HS-27A (cell line): ENCODE data around the gene EPC2.

Experiments
- DNase-seq: peaks from one replicate; pipeline ENCODE4 v3.0.0-alpha.2; 2012; ENCODE audit warnings: low read depth, missing footprints

The EPC2 gene, protein sequence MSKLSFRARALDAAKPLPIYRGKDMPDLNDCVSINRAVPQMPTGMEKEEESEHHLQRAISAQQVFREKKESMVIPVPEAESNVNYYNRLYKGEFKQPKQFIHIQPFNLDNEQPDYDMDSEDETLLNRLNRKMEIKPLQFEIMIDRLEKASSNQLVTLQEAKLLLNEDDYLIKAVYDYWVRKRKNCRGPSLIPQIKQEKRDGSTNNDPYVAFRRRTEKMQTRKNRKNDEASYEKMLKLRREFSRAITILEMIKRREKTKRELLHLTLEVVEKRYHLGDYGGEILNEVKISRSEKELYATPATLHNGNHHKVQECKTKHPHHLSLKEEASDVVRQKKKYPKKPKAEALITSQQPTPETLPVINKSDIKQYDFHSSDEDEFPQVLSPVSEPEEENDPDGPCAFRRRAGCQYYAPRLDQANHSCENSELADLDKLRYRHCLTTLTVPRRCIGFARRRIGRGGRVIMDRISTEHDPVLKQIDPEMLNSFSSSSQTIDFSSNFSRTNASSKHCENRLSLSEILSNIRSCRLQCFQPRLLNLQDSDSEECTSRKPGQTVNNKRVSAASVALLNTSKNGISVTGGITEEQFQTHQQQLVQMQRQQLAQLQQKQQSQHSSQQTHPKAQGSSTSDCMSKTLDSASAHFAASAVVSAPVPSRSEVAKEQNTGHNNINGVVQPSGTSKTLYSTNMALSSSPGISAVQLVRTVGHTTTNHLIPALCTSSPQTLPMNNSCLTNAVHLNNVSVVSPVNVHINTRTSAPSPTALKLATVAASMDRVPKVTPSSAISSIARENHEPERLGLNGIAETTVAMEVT

DNA sequence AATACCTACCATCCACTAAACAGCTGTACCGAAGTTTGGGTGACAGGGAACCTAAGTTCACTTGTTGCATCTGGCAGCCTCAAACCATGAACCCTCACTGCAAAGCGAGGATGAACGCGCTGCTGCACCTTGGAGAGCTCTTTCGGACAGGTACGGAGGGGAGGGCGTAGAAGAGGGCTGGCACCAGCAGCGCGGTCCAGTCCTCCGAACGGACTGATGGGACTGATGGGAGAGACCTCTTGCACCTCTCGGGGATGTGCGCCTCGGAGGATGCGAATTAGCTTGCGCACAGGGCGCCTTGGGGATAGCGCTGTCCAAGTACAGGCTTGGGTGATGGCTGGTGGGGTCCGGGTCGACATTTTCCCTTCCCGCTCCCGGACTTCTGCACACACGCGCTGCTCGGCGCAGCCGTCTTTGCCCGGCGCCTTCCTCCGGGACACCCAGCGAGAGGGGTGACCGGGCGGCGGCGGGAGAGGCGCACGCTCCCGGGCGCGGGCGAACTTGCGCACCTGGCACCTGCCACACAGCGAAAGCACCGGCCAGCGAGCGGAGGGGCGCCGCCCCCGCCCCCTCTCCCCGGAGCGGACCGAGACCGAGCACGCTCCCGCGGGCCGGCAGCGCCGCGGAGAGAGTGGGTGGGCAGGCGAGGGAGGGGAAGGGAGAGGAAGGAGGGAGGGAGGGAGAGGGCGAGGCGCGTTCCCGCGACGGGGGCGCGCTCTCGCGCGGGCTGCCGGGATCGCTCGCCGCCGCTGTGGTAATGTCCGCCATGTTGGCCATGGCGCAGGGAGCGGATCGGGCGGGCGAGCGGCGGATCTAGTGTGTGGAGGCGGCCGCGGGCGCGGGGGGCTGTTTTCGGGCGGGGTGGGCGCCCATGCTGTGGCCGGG, at the start of gene EPC2:
EPC2 (plus strand) TSS at position 754 of the 885 bp plus-strand sequence. CDS start 267 bp downstream, outside the sequence.
- peak; percentile 60 for DNase-seq

DNA sequence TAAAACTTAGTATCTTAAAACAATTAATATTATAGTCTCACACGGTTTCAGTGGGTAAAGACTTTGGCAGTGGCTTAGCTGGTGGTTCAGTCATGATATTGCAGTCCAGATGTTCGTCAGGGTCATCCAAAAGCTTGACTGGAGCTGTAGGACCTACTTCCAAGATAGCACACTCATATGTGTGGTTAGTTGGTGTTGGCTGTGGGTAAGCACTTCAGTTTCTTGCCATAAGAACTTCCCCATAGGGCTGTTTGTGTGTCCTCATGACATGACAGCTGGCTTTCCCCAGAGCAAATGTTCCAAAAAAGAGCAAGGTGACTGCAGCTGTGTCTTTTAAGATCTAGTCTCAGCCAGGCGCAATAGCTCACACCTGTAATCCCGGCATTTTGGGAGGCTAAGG, 48.5 kb upstream of the EPC2 start:
- DNase-seq: no peak

DNA sequence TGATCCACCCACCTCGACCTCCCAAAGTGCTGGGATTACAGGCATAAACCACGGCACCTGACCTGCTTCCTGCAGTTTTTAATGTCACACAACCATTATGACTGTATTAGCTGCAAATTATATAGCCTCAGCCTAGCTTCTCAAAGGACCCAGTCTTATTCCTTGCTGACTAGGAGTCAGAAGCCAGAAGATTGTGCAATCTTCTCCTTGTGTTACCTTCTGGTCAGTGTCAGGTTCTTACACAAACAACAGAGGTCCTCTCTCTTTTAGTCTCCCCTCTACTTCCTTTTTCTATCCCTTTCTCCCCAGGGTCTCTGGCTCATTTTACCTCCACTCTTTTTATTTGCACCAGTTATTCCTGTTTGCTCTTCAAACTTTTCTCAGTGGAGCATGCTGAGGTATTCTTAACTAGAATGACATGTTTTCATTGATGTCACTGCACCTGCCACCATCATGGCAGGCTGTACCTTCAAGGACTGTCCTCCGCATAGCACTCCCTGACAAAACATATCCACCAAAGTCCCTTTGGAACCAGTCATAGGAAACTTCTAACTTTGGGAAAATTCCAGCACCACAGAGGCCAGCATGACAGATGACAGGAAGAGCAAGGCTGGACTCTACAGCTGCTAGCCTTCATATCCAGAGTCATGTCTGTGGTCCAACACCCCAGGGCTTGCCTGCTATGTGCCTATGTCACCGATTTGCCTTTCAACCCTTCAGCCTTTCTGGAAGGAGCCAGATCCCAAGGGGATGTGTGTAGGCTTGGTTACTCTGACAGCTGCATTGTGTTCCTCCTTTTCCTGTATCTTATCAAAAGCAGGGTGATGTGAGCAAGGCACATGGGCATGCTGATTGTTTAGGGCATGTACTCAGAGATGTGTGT, 45.2 kb upstream of the EPC2 start:
- no peak for DNase-seq

DNA sequence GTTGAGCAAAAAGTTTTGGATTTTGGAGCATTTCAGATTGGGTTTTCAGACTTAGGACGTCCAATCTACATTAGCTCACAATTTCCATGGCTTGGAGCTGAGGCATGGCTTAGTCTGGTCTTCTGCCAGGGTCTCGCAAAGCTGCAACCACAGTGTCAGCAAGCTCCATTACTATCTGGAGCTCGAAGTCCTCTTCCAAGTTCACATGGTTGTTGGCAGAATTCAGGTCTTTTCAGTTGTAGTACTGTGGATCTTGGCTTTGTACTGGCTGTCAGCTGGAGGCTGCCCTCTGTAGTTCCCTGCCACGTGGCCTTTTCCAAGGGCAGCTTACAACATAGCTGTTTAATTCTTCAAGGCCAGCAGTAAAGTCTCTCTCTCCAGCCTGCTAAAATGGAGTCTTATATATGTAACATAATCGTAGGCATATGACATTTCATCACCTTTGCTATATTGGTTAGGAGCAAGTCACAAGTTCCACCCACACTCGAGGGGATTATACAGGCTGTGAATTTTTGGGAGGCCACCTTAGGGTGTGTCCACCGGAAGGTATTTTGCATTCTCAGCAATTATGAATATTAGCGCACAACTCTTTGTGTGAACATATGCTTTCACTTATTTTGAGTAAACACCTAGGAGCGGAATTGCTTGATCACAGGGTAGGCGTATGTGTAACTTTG, 41.5 kb upstream of the EPC2 start:
- DNase-seq: no peak

DNA sequence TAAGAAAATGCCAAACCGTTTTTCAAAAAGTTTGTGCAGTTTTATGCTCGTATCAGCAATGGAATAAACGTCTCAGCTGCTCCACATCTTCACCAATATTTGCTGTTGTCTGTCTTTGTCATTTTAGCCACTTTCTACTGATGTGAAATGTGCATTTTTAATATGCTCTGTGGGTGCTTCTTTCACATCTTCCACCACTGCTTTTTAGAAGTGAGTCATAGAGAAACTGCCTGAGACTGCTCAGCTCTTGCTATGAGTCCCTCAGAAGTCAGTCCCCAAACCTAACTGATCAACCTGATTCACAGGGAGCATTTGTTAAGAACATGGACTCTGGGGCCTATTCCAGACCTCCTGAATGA, 41.0 kb upstream of the EPC2 start:
- no peak for DNase-seq

DNA sequence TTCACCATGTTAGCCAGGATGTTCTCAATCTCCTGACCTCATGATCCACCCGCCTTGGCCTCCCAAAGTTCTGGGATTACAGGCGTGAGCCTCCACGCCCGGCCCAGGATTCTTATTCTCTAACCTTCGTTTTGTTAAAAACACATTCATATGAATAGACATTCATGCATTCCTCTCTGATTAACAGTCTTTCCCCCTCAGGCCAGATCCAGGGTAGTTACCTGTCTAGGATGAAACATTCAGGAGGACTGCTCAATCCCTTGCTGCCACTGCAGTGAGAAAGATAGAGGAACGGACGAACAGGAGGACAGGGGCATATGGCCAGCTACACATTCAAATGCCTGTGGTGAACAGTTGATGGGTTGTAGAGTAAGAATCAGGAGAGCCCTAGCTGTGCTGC, 39.6 kb upstream of the EPC2 start:
- DNase-seq: no peak

DNA sequence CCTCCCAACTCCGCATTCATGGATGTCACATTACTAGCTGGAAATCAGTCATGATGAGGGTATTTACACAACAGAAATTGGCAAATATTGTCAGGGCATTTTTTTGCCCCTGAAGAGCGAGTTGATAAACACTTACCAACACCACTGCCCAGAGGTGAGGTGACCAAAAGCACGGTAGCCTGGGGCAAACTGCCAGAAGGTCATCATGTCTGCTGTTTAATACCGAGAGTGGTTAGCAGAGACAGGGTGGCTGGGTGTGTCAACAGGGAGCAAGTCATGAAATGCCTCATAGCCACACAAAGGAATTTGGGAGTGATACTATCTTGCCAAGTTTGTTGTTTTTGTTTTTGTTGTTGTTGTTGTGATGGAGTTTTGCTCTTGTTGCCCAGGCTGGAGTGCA, 37.0 kb upstream of the EPC2 start:
- no peak for DNase-seq

DNA sequence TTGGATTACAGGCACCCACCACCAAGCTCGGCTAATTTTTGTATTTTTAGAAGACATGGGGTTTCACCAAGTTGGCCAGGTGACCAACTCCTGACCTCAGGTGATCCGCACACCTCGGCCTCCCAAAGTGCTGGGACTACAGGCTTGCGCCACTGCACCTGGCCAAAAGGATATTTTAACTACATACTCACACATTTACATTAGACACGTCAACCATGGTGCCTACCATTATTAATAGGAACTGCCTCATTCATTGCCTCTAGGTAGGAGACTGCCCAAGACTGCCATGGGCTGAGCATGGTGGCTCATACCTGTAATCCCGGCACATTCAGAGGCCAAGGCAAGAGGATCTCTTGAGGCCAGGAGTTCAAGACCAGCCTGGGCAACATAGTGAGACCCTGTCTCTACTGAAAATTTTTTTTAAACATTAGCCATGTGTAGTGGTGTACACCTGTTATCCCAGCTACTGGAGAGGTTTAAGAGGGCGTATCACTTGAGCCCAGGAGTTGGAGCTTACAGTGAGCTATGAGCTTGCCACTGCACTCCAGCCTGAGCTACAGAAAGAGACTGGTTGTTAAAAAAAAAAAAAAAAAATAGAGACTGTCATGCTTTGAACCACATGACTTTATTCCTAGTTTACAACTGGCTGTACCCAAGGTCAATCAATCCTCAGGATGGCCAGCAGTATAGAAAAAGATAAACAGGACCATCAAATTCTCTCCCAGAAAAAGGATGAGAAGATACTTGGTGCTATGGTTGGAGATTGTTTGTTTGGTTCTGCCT, 31.1 kb upstream of the EPC2 start:
- no peak for DNase-seq

DNA sequence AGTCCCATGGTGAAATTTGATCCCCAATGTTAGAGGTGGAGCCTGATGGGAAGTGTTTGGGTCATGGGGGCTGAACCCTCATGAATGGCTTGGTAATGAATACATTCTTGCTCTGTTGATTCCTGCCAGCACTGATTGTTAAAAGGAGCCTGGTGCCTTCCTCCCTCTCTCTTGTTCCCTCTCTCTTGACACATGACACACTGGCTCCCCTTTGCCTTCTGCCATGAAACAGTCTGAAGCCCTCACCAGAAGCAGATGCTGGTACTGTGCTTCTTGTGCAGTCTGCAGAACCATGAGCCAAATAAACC, 30.6 kb upstream of the EPC2 start:
- DNase-seq: peak; percentile 15

DNA sequence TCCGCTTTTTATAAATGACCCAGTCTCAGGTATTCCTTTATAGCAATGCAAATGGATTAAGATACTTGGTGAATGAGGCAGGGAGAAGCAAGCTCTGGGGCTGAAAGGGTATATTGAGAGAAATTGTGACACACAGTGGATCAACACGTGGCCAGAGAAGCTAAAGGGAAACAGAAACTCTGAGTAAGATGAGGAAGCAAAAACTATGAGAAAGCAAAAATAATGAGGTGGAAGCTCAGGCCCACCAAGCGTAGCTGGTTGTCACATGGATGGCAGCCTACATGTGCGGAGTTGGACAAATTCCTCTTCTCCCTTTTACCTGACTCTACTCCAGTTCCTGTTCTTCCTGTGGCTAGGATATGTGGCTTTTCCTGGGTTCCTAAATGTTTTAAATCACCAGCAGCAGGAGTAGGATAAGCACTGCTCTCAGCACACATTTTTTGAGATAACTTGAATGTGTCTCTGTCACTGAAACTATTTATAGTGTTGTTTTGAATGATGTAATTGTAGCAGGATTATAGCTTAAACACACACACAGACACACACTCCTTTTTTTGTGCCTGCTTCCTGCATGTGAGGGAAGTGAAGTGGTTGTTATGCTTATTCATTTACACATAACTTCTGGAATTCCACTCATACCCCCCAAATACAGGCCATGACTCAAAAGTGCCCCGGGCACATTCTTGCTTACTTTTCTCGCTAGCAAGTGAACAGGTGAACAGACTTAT, 30.1 kb upstream of the EPC2 start:
- DNase-seq: peak; percentile 47

DNA sequence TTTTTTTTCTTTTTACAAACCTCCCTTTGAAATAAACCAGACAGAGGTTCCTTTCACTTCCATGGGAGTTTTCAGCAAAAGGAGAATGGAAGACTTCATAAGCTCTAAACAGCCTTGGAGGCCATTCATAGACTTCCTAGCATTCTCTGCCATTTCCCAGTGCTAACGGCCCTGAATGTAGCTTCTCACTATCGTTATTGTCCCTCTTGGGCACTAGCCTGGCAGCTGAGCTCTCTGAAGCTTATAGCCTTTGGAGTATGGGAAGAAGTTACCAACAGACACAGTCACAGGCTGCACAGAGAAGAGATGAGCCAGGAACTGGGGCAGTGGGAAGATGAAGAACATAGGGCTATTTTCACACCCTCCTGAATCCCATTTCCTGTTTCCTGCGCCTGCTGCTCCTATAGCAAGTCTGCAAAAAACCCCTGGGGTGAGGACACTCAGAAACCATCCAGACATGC, 29.1 kb upstream of the EPC2 start:
- DNase-seq: no peak

DNA sequence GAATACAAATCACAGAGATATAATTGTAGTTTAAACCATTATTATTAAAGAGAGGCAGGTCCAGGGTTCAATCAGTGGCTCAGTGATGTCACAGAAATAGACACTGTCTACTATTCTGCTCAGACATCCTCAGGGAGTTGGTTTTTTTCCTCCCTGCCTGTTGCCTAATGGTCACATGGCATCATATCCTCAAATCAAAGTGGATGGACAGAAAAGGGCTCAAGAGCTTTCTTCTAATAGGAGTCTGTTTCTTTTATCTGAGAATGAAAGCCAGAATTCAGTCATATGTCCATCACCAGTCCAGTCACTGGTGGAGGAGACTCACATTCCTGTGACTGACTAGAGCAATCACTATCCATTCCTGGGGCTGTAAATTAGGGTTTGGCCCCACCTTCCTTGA, 27.9 kb upstream of the EPC2 start:
- DNase-seq: no peak

DNA sequence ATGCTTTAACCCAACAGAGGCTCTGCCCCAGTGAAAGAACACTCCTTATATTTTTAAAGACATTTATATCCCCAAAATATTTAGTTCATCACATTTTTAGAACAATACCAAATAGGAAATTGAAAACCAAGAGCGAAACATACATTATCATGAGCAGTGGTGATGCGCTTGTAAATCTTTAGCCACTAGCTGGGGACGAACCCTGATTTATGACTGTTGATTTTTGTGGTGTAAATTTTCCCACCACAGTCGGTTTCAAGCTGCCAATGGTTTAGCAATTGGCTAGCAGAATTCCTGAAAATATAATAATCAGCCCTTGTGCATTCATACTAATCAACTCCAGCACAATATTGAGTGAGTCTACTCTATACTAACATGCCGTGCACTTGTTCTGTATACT, 27.3 kb upstream of the EPC2 start:
- no peak for DNase-seq

DNA sequence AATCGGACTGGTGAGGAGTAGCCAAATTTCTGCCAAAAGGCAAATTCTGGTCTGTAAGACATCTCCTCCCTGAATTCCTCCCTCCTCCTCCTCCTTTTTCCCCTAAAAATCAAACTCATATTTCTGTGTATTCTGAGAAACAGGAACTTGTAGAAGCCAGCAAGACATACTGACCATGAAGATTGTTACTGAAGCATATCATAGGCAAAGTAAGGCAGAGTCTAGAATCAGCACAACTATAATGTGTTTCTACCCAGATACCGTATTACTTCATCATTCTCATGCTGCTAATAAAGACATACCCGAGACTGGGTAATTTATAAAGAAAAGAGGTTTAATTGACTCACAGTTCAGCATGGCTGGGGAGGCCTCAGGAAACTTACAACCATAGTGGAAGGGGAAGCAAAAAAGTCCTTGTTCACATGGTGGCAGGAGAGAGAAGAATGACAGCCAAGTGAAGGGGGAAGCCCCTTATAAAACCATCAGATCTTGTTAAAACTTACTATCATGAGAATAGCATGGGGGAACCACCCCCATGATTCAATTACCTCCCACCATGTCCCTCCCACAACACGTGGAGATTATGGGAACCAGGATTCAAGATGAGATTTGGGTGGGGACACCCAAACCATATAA, 24.9 kb upstream of the EPC2 start:
- no peak for DNase-seq

DNA sequence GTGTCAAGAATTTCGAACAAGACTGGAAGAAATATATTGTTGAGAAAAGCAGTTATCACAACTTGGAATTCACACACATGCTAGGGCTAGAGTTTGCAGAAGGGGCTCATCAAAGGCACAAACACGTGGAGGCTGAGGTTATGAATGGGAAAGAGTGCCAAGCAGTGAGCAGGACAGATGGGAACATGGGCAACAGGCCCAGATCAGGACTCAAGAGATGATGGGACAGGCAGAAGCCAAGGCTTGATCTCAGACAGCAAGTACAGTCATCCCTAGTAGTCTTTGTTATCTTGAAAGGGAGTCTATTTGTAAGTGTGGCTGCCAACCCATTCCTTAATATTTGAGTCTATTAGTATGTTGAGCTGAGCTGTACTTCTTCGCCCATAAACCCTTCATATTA, 22.2 kb upstream of the EPC2 start:
- no peak for DNase-seq

DNA sequence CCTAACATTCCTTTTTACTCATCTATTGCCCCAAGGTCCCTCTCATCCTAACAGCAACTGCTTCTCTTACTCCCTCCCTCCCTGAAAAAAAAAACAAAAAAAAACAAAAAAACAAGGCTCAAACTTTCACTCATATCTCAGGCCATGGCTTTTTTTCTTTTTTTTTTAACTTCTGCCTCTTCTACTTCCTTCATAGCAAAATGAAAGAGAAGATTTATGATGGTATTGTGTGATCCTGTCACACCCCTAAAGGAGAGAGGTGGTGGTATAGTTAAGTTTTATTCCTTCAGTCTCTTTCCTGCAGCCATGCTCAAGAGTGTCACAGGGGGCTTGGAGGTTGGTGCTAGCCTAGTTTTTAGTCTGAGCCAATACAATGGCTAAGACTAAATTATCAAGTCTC, 21.5 kb upstream of the EPC2 start:
- no peak for DNase-seq

DNA sequence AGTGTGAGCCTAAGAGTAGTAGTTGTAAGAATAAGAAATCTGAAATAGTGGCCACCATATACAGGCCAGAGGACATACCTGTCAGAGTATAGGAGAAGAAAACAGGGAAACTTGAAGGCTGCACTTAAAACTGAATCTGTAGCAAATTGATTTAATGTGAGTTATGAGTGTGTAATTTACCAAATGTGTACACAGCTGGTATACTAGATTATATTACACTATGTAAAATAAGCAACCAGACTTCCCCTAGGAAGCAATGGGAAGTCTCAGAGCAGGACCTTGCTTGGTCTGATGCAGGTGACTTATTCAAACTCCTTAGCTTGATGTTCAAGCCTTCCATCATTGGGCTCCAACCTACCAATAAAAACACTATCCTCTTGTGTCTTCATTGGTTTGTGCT, 17.3 kb upstream of the EPC2 start:
- DNase-seq: no peak

DNA sequence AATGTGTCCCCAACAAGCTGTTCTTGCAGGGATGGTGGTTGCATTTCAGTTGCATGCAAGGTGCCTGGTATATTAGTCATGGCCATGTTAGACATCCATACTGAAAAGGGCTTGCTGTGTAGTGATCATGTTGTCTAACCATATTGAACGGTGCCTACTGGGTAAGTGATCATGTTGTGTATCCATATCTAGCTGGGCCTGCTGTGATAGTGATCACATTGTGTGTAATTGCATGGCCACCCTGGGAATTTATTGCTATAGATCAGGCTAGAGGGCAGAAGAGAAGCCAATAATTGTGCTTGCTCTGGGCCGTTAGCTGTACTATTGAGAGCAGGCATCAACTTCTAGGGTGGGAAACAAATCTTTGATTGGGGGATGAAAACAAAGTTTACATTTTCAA, 9.8 kb upstream of the EPC2 start:
- DNase-seq: no peak

DNA sequence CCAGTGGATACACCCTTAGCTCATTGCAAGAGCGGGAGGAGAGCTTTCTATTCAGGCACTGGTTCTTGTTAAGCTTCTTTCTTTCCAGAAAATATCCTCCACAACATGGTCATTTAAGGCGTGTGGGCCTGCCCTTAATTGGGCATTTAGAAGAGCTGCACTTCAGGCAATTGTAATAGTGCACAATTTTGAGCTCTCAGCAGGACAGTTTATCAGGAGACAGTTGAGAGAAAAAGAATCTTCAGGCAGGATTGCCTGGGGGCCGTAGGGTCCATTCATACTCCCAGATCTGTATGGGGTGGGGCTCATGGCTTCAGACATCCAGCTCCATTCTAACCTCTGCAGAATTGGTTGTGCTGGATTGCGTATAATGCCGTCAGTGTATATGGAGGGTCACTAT, 6.0 kb upstream of the EPC2 start:
- DNase-seq: no peak
